Uterus (tissue), 4 donors: ENCODE measurements around the gene PEDS1. TPM values are rescaled to one million over a fixed set of nuclear protein-coding genes. Genes with fewer than 3 reads are reported as not detected.

ENCODE experiments used
- DNase-seq, 2 donors: peaks; one replicate each; pipeline ENCODE4 v3.0.0-alpha.2; 2019 to 2020
- H3K27ac ChIP-seq, 2 donors: fragments of 200-600 bp; sonication (generic); 1 replicate in 1 of 2; 2 replicates in 1 of 2; pipeline ENCODE4 v1.5.1; 2016 to 2018
- H3K27me3 ChIP-seq, 2 donors: fragments of 200-600 bp; sonication (generic); one replicate each; pipeline ENCODE4 v1.5.1; 2018 to 2019; ENCODE audit warnings: control low read depth in 1 of 2
- H3K36me3 ChIP-seq, 2 donors: fragments of 200-600 bp; sonication (generic); one replicate each; pipeline ENCODE4 v1.5.1; 2019; ENCODE audit warnings: control low read depth in 1 of 2
- H3K4me1 ChIP-seq, 2 donors: fragments of 200-600 bp; sonication (generic); one replicate each; pipeline ENCODE4 v1.5.1; 2018 to 2019; ENCODE audit warnings: control low read depth in 1 of 2
- H3K4me3 ChIP-seq, 2 donors: fragments of 200-600 bp; sonication (generic); 1 replicate in 1 of 2; 2 replicates in 1 of 2; pipeline ENCODE4 v1.5.1; 2018 to 2019; ENCODE audit warnings: mild to moderate bottlenecking in 1 of 2
- H3K9me3 ChIP-seq, 2 donors: fragments of 200-600 bp; sonication (generic); one replicate each; pipeline ENCODE4 v1.5.1; 2019; ENCODE audit warnings: control low read depth in 1 of 2
- CTCF ChIP-seq, 4 experiments: fragments of 200-600 bp in 2 of 4; fragments of 450-650 bp in 2 of 4; sonication (generic) in 2 of 4; IDR thresholded peaks; one replicate each; pipeline ENCODE4 v1.5.1; 2016 to 2019; ENCODE audit warnings: antibody characterized with exemption in 4 of 4, mild to moderate bottlenecking in 2 of 4, moderate library complexity in 1 of 4
- POLR2A ChIP-seq, 2 donors: fragments of 450-650 bp; IDR thresholded peaks; one replicate each; pipeline ENCODE4 v1.6.1; 2016; ENCODE audit warnings: antibody characterized with exemption in 2 of 2, mild to moderate bottlenecking in 1 of 2, moderate library complexity in 1 of 2
- intact Hi-C: fragments of 100-400 bp; cut with DNase I; formaldehyde crosslinking; loops from one replicate; pipeline ENCODE4 v1.15.1; 2023; ENCODE audit warnings: low total_unique reads
- total RNA-seq, 4 donors: library from RNA; depleted of rRNA in 3 of 4; stranded (reverse); fragments of >200 nt in 3 of 4; gene quantifications; one replicate each; pipeline versions ENCODE4 v1.1.0 to v1.2.4, GENCODE V29; 2014 to 2023
- donor health status: DM: yes; HTN: yes; CAD: no.

Gene PEDS1
- total RNA-seq, 4 donors from 2014 or later: 1.5 to 19.8 (median 6.1) TPM

GRCh38 chr20:50111829-50112495 is 41.6 kb downstream of the PEDS1 start:
- intact Hi-C loops: no loop called here
- Histone ChIP-seq H3K4me1 (peaks cover 5 to 8% of the 10 kb centered on the region in 2 donors), H3K9me3 (no peaks in the 10 kb centered on the region), H3K27me3 (no peaks in the 10 kb centered on the region), H3K36me3 (no peaks in the 10 kb centered on the region), H3K4me3 (peak overlapping the region; percentile 82 to 86), H3K27ac (peak overlapping the region; percentile 90 to 98)
- TF ChIP-seq POLR2A (IDR thresholded peaks at IDR 0.05) (no peak), CTCF (IDR thresholded peaks at IDR 0.05) (no peak)
- no peak for DNase-seq

GRCh38 chr20:50111120-50111828 is 42.2 kb downstream of the PEDS1 start:
- H3K4me3 ChIP-seq: peak overlapping the region; percentile 82 to 86
- intact Hi-C loops: no loop called here
- peaks cover 5 to 8% of the 10 kb centered on the region in 2 donors for H3K4me1 ChIP-seq

GRCh38 chr20:50110141-50111047 is 43.1 kb downstream of the PEDS1 start:
- Histone ChIP-seq H3K4me3 (no peak overlapping the region), H3K27ac (no peak overlapping the region), H3K27me3 (no peaks in the 10 kb centered on the region), H3K9me3 (no peaks in the 10 kb centered on the region), H3K4me1 (peaks cover 5 to 8% of the 10 kb centered on the region in 2 donors), H3K36me3 (no peaks in the 10 kb centered on the region)
- no peak for TF ChIP-seq POLR2A (IDR thresholded peaks at IDR 0.05)
- no peak for TF ChIP-seq CTCF (IDR thresholded peaks at IDR 0.05)
- no peak for DNase-seq
- intact Hi-C loops: no loop called here

More at GRCh38 chr20:50111120-50111828, 42.2 kb downstream of the PEDS1 start:
- DNase-seq: no peak
- TF ChIP-seq CTCF (IDR thresholded peaks at IDR 0.05) (no peak), POLR2A (IDR thresholded peaks at IDR 0.05) (no peak)
- no peaks in the 10 kb centered on the region for H3K36me3 ChIP-seq
- H3K9me3 ChIP-seq: no peaks in the 10 kb centered on the region
- H3K27ac ChIP-seq: peak overlapping the region in 1 of 2 donors; percentile 98
- H3K27me3 ChIP-seq: no peaks in the 10 kb centered on the region

- TF ChIP-seq CTCF (IDR thresholded peaks at IDR 0.05): no peak
- TF ChIP-seq POLR2A (IDR thresholded peaks at IDR 0.05): no peak
- intact Hi-C loops: no loop called here
- no peaks in the 10 kb centered on the region for H3K27me3 ChIP-seq
- H3K4me3 ChIP-seq: no peak overlapping the region
- no peak for DNase-seq
- H3K36me3 ChIP-seq: no peaks in the 10 kb centered on the region
- H3K4me1 ChIP-seq: peaks cover 5 to 8% of the 10 kb centered on the region in 2 donors
- H3K27ac ChIP-seq: no peak overlapping the region
- no peaks in the 10 kb centered on the region for H3K9me3 ChIP-seq
These were observed 44.8 kb downstream of the PEDS1 start for GRCh38 chr20:50108556-50109235.
